IMR-90 (cell line): Measurements from ENCODE around the gene PAK5. TPM values are rescaled to one million over a fixed set of nuclear protein-coding genes. Genes with fewer than 3 reads are reported as not detected.

Source experiments
- ATAC-seq: fragments of 200-7000 bp; cut with Tn5 transposase; 2 replicates; pipeline ENCODE4 v1.9.1; 2020; ENCODE audit warnings: low read depth, mild to moderate bottlenecking, moderate library complexity
- BruUV-seq: library from RNA; stranded (reverse); fragments of 400-500 nt; replicated peaks from 2 replicates; lab custom pipeline; 2021; lab: Mats Ljungman, UMichigan
- CTCF ChIA-PET: fragments of 300-600 bp; formaldehyde crosslinking; extraction: SDS; loops from one replicate; lab custom pipeline; 2021; ENCODE audit warnings: antibody characterized with exemption; lab: Yijun Ruan, JAX
- POLR2A ChIA-PET: fragments of 300-600 bp; sonication (Branson Sonifier 250); formaldehyde crosslinking; loops from one replicate; lab custom pipeline; 2022; ENCODE audit warnings: antibody characterized with exemption; ENCODE audit not compliant: unreplicated experiment; lab: Charles Lee
- DNase-seq: peaks from one replicate; pipeline ENCODE4 v3.0.0; 2013
- H2AFZ ChIP-seq: replicated peaks from 2 replicates; pipeline ENCODE3; 2013; ENCODE audit warnings: low read length, mild to moderate bottlenecking; ENCODE audit not compliant: poor library complexity
- H2AK5ac ChIP-seq: 2 replicates; pipeline ENCODE4 v1.6.1; 2013; ENCODE audit warnings: low read depth, low read length, inconsistent platforms
- H2AK9ac ChIP-seq: replicated peaks from 2 replicates; pipeline ENCODE3; 2013; ENCODE audit warnings: mild to moderate bottlenecking, low read depth, low read length, moderate library complexity; ENCODE audit not compliant: poor library complexity
- H2BK120ac ChIP-seq: 2 replicates; pipeline ENCODE4 v1.6.1; 2013; ENCODE audit warnings: low read depth, low read length, inconsistent platforms
- H2BK15ac ChIP-seq: 3 replicates; pipeline ENCODE4 v1.6.1; 2013; ENCODE audit warnings: low read depth, low read length, inconsistent platforms
- H2BK20ac ChIP-seq: 2 replicates; pipeline ENCODE4 v1.6.1; 2013; ENCODE audit warnings: low read depth, mild to moderate bottlenecking, inconsistent platforms, low read length, moderate library complexity
- H2BK5ac ChIP-seq: 2 replicates; pipeline ENCODE4 v1.6.1; 2013; ENCODE audit warnings: mild to moderate bottlenecking, low read depth, low read length, inconsistent platforms; ENCODE audit not compliant: poor library complexity, severe bottlenecking
- H3K14ac ChIP-seq: replicated peaks from 2 replicates; pipeline ENCODE4 v1.6.1; 2013; ENCODE audit warnings: low read depth, low read length, inconsistent platforms
- H3K18ac ChIP-seq: 2 replicates; pipeline ENCODE4 v1.6.1; 2013; ENCODE audit warnings: low read depth, low read length, control low read depth
- H3K23ac ChIP-seq: 2 replicates; pipeline ENCODE4 v1.6.1; 2013; ENCODE audit warnings: low read depth, low read length, inconsistent platforms
- H3K27ac ChIP-seq: 2 replicates; pipeline ENCODE4 v1.5.1; 2013; ENCODE audit warnings: mild to moderate bottlenecking, control low read depth, low read length; ENCODE audit not compliant: insufficient read depth
- H3K27me3 ChIP-seq: 2 replicates; pipeline ENCODE4 v1.6.1; 2013; ENCODE audit warnings: low read length; ENCODE audit not compliant: control insufficient read depth, insufficient read depth
- H3K36me3 ChIP-seq: 2 replicates; pipeline ENCODE4 v1.6.1; 2013; ENCODE audit warnings: low read length, mixed read lengths; ENCODE audit not compliant: control insufficient read depth, insufficient read depth
- H3K4ac ChIP-seq: 2 replicates; pipeline ENCODE4 v1.6.1; 2013; ENCODE audit warnings: low read depth, low read length, inconsistent platforms
- H3K4me1 ChIP-seq: 2 replicates; pipeline ENCODE4 v1.6.1; 2013; ENCODE audit warnings: low read length, mixed read lengths; ENCODE audit not compliant: control insufficient read depth, insufficient read depth
- H3K4me2 ChIP-seq: 2 replicates; pipeline ENCODE4 v1.6.1; 2013; ENCODE audit warnings: low read depth, mild to moderate bottlenecking, control low read depth, low read length, moderate library complexity
- H3K4me3 ChIP-seq: 2 replicates; pipeline ENCODE4 v1.5.1; 2013; ENCODE audit warnings: low read depth, mild to moderate bottlenecking, control low read depth, low read length, moderate library complexity; ENCODE audit not compliant: insufficient read depth
- H3K56ac ChIP-seq: 2 replicates; pipeline ENCODE4 v1.6.1; 2013; ENCODE audit warnings: low read length, inconsistent platforms; ENCODE audit not compliant: insufficient read depth; ENCODE audit errors: extremely low read depth
- H3K79me1 ChIP-seq, 2 experiments: 2 replicates each; pipeline ENCODE4 v1.6.1; 2013; ENCODE audit warnings: low read length in 2 of 2, inconsistent platforms in 1 of 2, low read depth in 1 of 2
- H3K9ac ChIP-seq: 2 replicates; pipeline ENCODE4 v1.6.1; 2013; ENCODE audit warnings: low read depth, low read length, control low read depth
- H3K9me1 ChIP-seq: 2 replicates; pipeline ENCODE4 v1.6.1; 2013; ENCODE audit warnings: low read length, inconsistent platforms; ENCODE audit not compliant: insufficient read depth
- H3K9me3 ChIP-seq: 2 replicates; pipeline ENCODE4 v1.6.1; 2013; ENCODE audit warnings: low read length; ENCODE audit not compliant: control insufficient read depth, insufficient read depth
- H4K20me1 ChIP-seq: 2 replicates; pipeline ENCODE4 v1.6.1; 2013; ENCODE audit warnings: low read length, inconsistent platforms; ENCODE audit not compliant: insufficient read depth
- H4K5ac ChIP-seq: 2 replicates; pipeline ENCODE4 v1.6.1; 2013; ENCODE audit warnings: mild to moderate bottlenecking, low read depth, low read length, control low read depth
- H4K8ac ChIP-seq, 2 experiments: 2 replicates each; pipeline ENCODE4 v1.6.1; 2013; ENCODE audit warnings: low read depth in 2 of 2, low read length in 2 of 2, control low read depth in 1 of 2, inconsistent platforms in 1 of 2
- H4K91ac ChIP-seq: 2 replicates; pipeline ENCODE4 v1.6.1; 2013; ENCODE audit warnings: low read depth, low read length, inconsistent platforms; ENCODE audit not compliant: insufficient read depth
- BHLHE40 ChIP-seq: fragments of 150-350 bp; IDR thresholded peaks from 2 replicates; pipeline ENCODE4 v1.6.1; 2016; ENCODE audit warnings: mild to moderate bottlenecking, low read depth, low read length
- CEBPB ChIP-seq: IDR thresholded peaks from 2 replicates; pipeline ENCODE4 v1.6.1; 2012; ENCODE audit warnings: low read depth, low read length, improper control_type of control experiment
- FOS ChIP-seq: fragments of 150-350 bp; IDR thresholded peaks from 2 replicates; pipeline ENCODE4 v1.6.1; 2016; ENCODE audit warnings: low read depth, low read length
- MAFK ChIP-seq: IDR thresholded peaks from 2 replicates; pipeline ENCODE4 v1.6.1; 2012; ENCODE audit warnings: low read depth, low read length, improper control_type of control experiment
- MAZ ChIP-seq: IDR thresholded peaks from 2 replicates; pipeline ENCODE4 v1.6.1; 2012; ENCODE audit warnings: low read depth, mild to moderate bottlenecking, low read length, improper control_type of control experiment, moderate library complexity, borderline replicate concordance
- MXI1 ChIP-seq: IDR thresholded peaks from 2 replicates; pipeline ENCODE4 v1.6.1; 2012; ENCODE audit warnings: low read depth, mild to moderate bottlenecking, low read length, moderate library complexity, borderline replicate concordance
- NFE2L2 ChIP-seq: fragments of 150-350 bp; IDR thresholded peaks from 2 replicates; pipeline ENCODE4 v1.6.1; 2016; ENCODE audit warnings: low read depth, mild to moderate bottlenecking, low read length
- POLR2A ChIP-seq: IDR thresholded peaks from 2 replicates; pipeline ENCODE4 v1.6.1; 2012; ENCODE audit warnings: mild to moderate bottlenecking, low read depth, low read length
- RAD21 ChIP-seq: IDR thresholded peaks from 2 replicates; pipeline ENCODE4 v1.6.1; 2012; ENCODE audit warnings: low read length, improper control_type of control experiment
- RCOR1 ChIP-seq: IDR thresholded peaks from 2 replicates; pipeline ENCODE4 v1.6.1; 2012; ENCODE audit warnings: mild to moderate bottlenecking, low read length, improper control_type of control experiment; ENCODE audit not compliant: insufficient replicate concordance
- SMC3 ChIP-seq: fragments of 150-350 bp; IDR thresholded peaks from 2 replicates; pipeline ENCODE4 v1.6.1; 2016; ENCODE audit warnings: low read depth, mild to moderate bottlenecking, antibody characterized with exemption, low read length, moderate library complexity
- WGBS, 2 experiments: methylation state at CpG; one replicate each; pipeline versions ENCODE4 v1.1.5 to v1.1.7; 2013; ENCODE audit warnings: missing lambda C conversion rate in 2 of 2; ENCODE audit not compliant: insufficient read length in 1 of 2; ENCODE audit errors: extremely low coverage in 2 of 2; 5-methylcytosine and 5-hydroxymethylcytosine counted together
- dilution Hi-C: fragments of 300-500 bp; cut with HindIII; formaldehyde crosslinking; loops from one replicate; pipeline ENCODE4 v1.14.3; 2018; ENCODE audit warnings: low sequenced_read_pairs; ENCODE audit not compliant: unreplicated experiment
- in situ Hi-C: fragments of 300-500 bp; cut with MboI; formaldehyde crosslinking; loops from 3 replicates; pipeline ENCODE4 v1.14.3; 2019; ENCODE audit warnings: low sequenced_read_pairs, inconsistent platforms, mixed read lengths
- intact Hi-C: fragments of 100-400 bp; cut with micrococcal nuclease; formaldehyde crosslinking; loops from 2 replicates; pipeline ENCODE4 v1.10.0; 2022
- polyA plus RNA-seq, 3 experiments: library from polyadenylated mRNA; depleted of rRNA; stranded (reverse); fragments of >200 nt; gene quantifications; 2 replicates each; pipeline ENCODE4 v1.2.3, GENCODE V29; 2012; ENCODE audit warnings: low replicate concordance in 1 of 3
- total RNA-seq: library from RNA; depleted of rRNA; stranded (reverse); fragments of >200 nt; gene quantifications from 2 replicates; pipeline ENCODE4 v1.2.3, GENCODE V29; 2012
- TF ChIP-seq, protein P1 (sequence below): fragments of 150-350 bp; IDR thresholded peaks from 2 replicates; pipeline ENCODE4 v1.6.1; 2016; ENCODE audit warnings: low read depth, mild to moderate bottlenecking, low read length, moderate library complexity, borderline replicate concordance
- TF ChIP-seq, protein P2 (sequence below): conservative IDR thresholded peaks from 2 replicates; pipeline ENCODE4 v1.5.1; 2012; ENCODE audit warnings: mild to moderate bottlenecking, low read depth, low read length, improper control_type of control experiment

PAK5 gene
- total and polyA plus RNA-seq, 2 of the 4 experiments (the other 2 are of a cell fraction): not detected

DNA sequence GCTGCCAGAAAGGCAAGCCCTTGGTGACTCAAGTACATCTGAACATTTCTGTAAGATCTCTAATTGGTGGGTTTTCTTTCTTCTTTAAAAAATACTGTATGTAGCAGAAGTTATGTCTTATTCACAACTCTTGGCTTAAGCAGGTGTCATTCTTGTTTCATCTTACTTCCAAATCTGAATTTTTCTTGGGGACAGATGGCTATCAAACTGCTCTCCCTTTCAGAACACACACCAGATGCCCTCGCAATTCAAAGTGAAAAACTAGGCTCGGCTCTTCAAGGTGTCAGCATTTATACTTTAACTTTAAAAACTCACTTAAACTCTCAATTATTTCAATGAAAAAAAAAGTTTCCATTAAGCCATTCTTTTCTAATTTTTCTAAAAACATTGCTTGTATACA lies 49.7 kb downstream of the PAK5 start:
- dilution Hi-C loops: no loop called here
- H4K8ac ChIP-seq: no peak overlapping the region
- H3K14ac ChIP-seq: no peak overlapping the region
- in situ Hi-C loops: no loop called here
- intact Hi-C loops: no loop called here
- H3K18ac ChIP-seq: no peak overlapping the region
- no peak overlapping the region for H3K23ac ChIP-seq
- H3K79me1 ChIP-seq: no peaks in the 10 kb centered on the region
- no CpG with 5 or more reads among the region's 2 CpGs for WGBS, 2 experiments
- H2BK5ac ChIP-seq: no peak overlapping the region
- H2AK5ac ChIP-seq: no peak overlapping the region
- no peak overlapping the region for H3K4me2 ChIP-seq
- H3K9ac ChIP-seq: no peak overlapping the region
- DNase-seq (no peak), ATAC-seq (no peak)
- no peak overlapping the region for H3K4me3 ChIP-seq
- no peaks in the 10 kb centered on the region for H3K36me3 ChIP-seq
- H2AFZ ChIP-seq: no peak overlapping the region
- H3K4ac ChIP-seq: no peak overlapping the region
- no peaks in the 10 kb centered on the region for H3K9me3 ChIP-seq
- no peak overlapping the region for H4K91ac ChIP-seq
- no peaks in the 10 kb centered on the region for H3K9me1 ChIP-seq
- no peak overlapping the region for H2BK15ac ChIP-seq
- H3K56ac ChIP-seq: no peak overlapping the region
- no peaks in the 10 kb centered on the region for H4K20me1 ChIP-seq
- H3K4me1 ChIP-seq: no peaks in the 10 kb centered on the region
- no peak overlapping the region for H2BK120ac ChIP-seq
- H2BK20ac ChIP-seq: no peak overlapping the region
- H3K27me3 ChIP-seq: no peaks in the 10 kb centered on the region
- H3K27ac ChIP-seq: no peak overlapping the region
- no peak overlapping the region for H4K5ac ChIP-seq
- ChIA-PET CTCF (no interaction called here), POLR2A (no interaction called here)
- BruUV-seq: no TSS peak
- H2AK9ac ChIP-seq: no peak overlapping the region
- no peak for TF ChIP-seq CEBPB
- TF ChIP-seq MAZ: no peak
- no peak for TF ChIP-seq POLR2A
- TF ChIP-seq, protein P1, sequence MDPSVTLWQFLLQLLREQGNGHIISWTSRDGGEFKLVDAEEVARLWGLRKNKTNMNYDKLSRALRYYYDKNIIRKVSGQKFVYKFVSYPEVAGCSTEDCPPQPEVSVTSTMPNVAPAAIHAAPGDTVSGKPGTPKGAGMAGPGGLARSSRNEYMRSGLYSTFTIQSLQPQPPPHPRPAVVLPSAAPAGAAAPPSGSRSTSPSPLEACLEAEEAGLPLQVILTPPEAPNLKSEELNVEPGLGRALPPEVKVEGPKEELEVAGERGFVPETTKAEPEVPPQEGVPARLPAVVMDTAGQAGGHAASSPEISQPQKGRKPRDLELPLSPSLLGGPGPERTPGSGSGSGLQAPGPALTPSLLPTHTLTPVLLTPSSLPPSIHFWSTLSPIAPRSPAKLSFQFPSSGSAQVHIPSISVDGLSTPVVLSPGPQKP: no peak
- no peak for TF ChIP-seq MXI1
- TF ChIP-seq SMC3: no peak
- no peak for TF ChIP-seq FOS
- no peak for TF ChIP-seq RCOR1
- TF ChIP-seq MAFK: no peak
- no peak for TF ChIP-seq RAD21
- no peak for TF ChIP-seq NFE2L2
- TF ChIP-seq, protein P2, sequence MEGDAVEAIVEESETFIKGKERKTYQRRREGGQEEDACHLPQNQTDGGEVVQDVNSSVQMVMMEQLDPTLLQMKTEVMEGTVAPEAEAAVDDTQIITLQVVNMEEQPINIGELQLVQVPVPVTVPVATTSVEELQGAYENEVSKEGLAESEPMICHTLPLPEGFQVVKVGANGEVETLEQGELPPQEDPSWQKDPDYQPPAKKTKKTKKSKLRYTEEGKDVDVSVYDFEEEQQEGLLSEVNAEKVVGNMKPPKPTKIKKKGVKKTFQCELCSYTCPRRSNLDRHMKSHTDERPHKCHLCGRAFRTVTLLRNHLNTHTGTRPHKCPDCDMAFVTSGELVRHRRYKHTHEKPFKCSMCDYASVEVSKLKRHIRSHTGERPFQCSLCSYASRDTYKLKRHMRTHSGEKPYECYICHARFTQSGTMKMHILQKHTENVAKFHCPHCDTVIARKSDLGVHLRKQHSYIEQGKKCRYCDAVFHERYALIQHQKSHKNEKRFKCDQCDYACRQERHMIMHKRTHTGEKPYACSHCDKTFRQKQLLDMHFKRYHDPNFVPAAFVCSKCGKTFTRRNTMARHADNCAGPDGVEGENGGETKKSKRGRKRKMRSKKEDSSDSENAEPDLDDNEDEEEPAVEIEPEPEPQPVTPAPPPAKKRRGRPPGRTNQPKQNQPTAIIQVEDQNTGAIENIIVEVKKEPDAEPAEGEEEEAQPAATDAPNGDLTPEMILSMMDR: no peak
- TF ChIP-seq BHLHE40: no peak
